ENCODE measurements around the gene CPSF4L.
"Not testable (repeated sequence)": the region's sequence is repeated elsewhere in the genome, so short reads cannot be mapped to it uniquely, and the experiment has no call there.

The CPSF4L gene

GRCh38 chr17:73268582-73269328 is 7.1 kb upstream of the CPSF4L start:
- DNase-seq (ENCODE audit: low read depth) = no peak

- no peak for DNase-seq (ENCODE audit: low read depth)
Observed at GRCh38 chr17:73267648-73268537, 6.2 kb upstream of the CPSF4L start.

GRCh38 chr17:73266796-73267195 is 5.1 kb upstream of the CPSF4L start:
- DNase-seq (ENCODE audit: low read depth) = no peak

- DNase-seq (ENCODE audit: low read depth) = no peak
Observed at GRCh38 chr17:73265646-73266640, 4.3 kb upstream of the CPSF4L start.

GRCh38 chr17:73264448-73264847 is 2.8 kb upstream of the CPSF4L start:
- DNase-seq (ENCODE audit: low read depth) = not testable (repeated sequence)

- no peak for DNase-seq (ENCODE audit: low read depth)
Observed at GRCh38 chr17:73262676-73263642, 1.3 kb upstream of the CPSF4L start.

GRCh38 chr17:73261952-73262675 is 434 bp upstream of the CPSF4L start:
- no peak for DNase-seq (ENCODE audit: low read depth)

- no peak for DNase-seq (ENCODE audit: low read depth)
Observed at GRCh38 chr17:73257516-73257915, 4.2 kb downstream of the CPSF4L start.

- no peak for DNase-seq (ENCODE audit: low read depth)
Observed at GRCh38 chr17:73256220-73256619, 5.5 kb downstream of the CPSF4L start.

GRCh38 chr17:73255671-73256181 is 6.0 kb downstream of the CPSF4L start:
- DNase-seq (ENCODE audit: low read depth) = no peak

- DNase-seq (ENCODE audit: low read depth) = no peak
Observed at GRCh38 chr17:73251871-73252270, 9.8 kb downstream of the CPSF4L start.

- DNase-seq (ENCODE audit: low read depth) = no peak
Observed at GRCh38 chr17:73250851-73251640, 10.6 kb downstream of the CPSF4L start.

- DNase-seq (ENCODE audit: low read depth) = no peak
Observed at GRCh38 chr17:73249700-73250099, 12.0 kb downstream of the CPSF4L start.

GRCh38 chr17:73248532-73248931 is 13.1 kb downstream of the CPSF4L start:
- DNase-seq (ENCODE audit: low read depth) = no peak

GRCh38 chr17:73247726-73248125 is 14.0 kb downstream of the CPSF4L start:
- no peak for DNase-seq (ENCODE audit: low read depth)

- DNase-seq (ENCODE audit: low read depth) = no peak
Observed at GRCh38 chr17:73240561-73240960, 21.1 kb downstream of the CPSF4L start.

- DNase-seq (ENCODE audit: low read depth) = no peak
Observed at GRCh38 chr17:73237714-73238113, 24.0 kb downstream of the CPSF4L start.

GRCh38 chr17:73234736-73235135 is 26.9 kb downstream of the CPSF4L start:
- DNase-seq (ENCODE audit: low read depth) = no peak

All from CMK (cell line).